ENCODE data around the gene TEC.

TEC gene

GRCh38 chr4:48157271-48157670 is 112.4 kb downstream of the TEC start:
- no peak for DNase-seq (ENCODE audit: extremely low read depth, low read depth)
- no peak for TF ChIP-seq CTCF (IDR thresholded peaks at IDR 0.05; ENCODE audit: low read depth, low read length)

DNA sequence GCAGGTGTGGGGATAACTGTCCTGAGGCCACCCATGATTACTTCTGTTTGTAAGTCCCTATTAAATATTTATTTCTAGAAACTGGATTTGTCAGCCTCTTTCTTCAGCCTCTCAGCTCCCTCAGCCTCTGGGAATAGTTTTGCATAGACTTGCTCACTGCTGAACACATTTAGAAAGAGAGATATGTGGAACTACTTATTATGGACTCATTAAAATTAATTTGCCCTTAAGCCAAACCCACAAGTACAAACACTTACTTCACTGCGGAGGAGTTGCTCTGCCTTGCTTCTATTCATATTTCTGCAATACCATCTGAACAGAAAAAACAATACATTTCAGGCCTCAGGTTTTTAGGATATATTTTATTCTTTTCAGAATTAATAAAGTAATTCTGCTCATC is 113.2 kb downstream of the TEC start:
- no peak for DNase-seq (ENCODE audit: extremely low read depth, low read depth)
- TF ChIP-seq CTCF (IDR thresholded peaks at IDR 0.05; ENCODE audit: low read depth, low read length) = no peak

- no peak for DNase-seq (ENCODE audit: extremely low read depth, low read depth)
- TF ChIP-seq CTCF (IDR thresholded peaks at IDR 0.05; ENCODE audit: low read depth, low read length) = no peak
Observed at GRCh38 chr4:48153791-48154550, 115.7 kb downstream of the TEC start.

GRCh38 chr4:48152259-48152658 is 117.4 kb downstream of the TEC start:
- no peak for TF ChIP-seq CTCF (IDR thresholded peaks at IDR 0.05; ENCODE audit: low read depth, low read length)
- no peak for DNase-seq (ENCODE audit: extremely low read depth, low read depth)

GRCh38 chr4:48149827-48150370 is 119.7 kb downstream of the TEC start:
- no peak for DNase-seq (ENCODE audit: extremely low read depth, low read depth)
- TF ChIP-seq CTCF (IDR thresholded peaks at IDR 0.05; ENCODE audit: low read depth, low read length) = no peak

- TF ChIP-seq CTCF (IDR thresholded peaks at IDR 0.05; ENCODE audit: low read depth, low read length) = no peak
- no peak for DNase-seq (ENCODE audit: extremely low read depth, low read depth)
Observed at GRCh38 chr4:48147621-48148020, 122.0 kb downstream of the TEC start.

GRCh38 chr4:48141048-48141447 is 128.6 kb downstream of the TEC start:
- peak; percentile 38 for TF ChIP-seq CTCF (IDR thresholded peaks at IDR 0.05; ENCODE audit: low read depth, low read length)
- DNase-seq (ENCODE audit: extremely low read depth, low read depth) = peak; percentile 25

Measured in AG09319 (cell line).